ENCODE measurements around the gene ZMYND12. TPM values are rescaled to one million over a fixed set of nuclear protein-coding genes. Genes with fewer than 3 reads are reported as not detected.
A peak's percentile ranks its signal among the peaks of the same experiment; 100 is the strongest.

The ZMYND12 gene
- total RNA-seq, 1 donor, result 3.3 TPM

GRCh38 chr1:42456754-42457089 lies 900 bp upstream of the ZMYND12 start:
- no peaks in the 10 kb centered on the region for H3K27me3 ChIP-seq (ENCODE audit: insufficient read depth, low read length)
- DNase-seq (ENCODE audit: insufficient read length, low spot score, missing footprints), result peak; percentile 85
- peaks cover 12% of the 10 kb centered on the region for H3K79me2 ChIP-seq (ENCODE audit: insufficient read depth, low read length)

GRCh38 chr1:42454403-42454802 lies 1.4 kb downstream of the ZMYND12 start:
- H4K20me1 ChIP-seq (ENCODE audit: insufficient read depth, low read length), result no peaks in the 10 kb centered on the region
- H3K4me1 ChIP-seq (ENCODE audit: insufficient read depth, low read length), result peaks cover 8% of the 10 kb centered on the region
- no peak overlapping the region for H3K27ac ChIP-seq (ENCODE audit: low read depth, low read length)
- H3K27me3 ChIP-seq (ENCODE audit: insufficient read depth, low read length), result no peaks in the 10 kb centered on the region
- peaks cover 5% of the 10 kb centered on the region for H3K36me3 ChIP-seq (ENCODE audit: insufficient read depth, low read length)
- peaks cover 12% of the 10 kb centered on the region for H3K79me2 ChIP-seq (ENCODE audit: insufficient read depth, low read length)
- no peak for TF ChIP-seq CTCF (IDR thresholded peaks at IDR 0.05; ENCODE audit: extremely low read depth, low read depth, low read length)
- no peak overlapping the region for H3K4me2 ChIP-seq (ENCODE audit: insufficient read depth, low read length)
- H3K9me3 ChIP-seq (ENCODE audit: low read depth, low read length), result no peaks in the 10 kb centered on the region
- no peak overlapping the region for H3K4me3 ChIP-seq (ENCODE audit: insufficient read depth, low read length)
- no peak for DNase-seq (ENCODE audit: insufficient read length, low spot score, missing footprints)
- H2AFZ ChIP-seq (ENCODE audit: low read length), result no peak overlapping the region

More at GRCh38 chr1:42456754-42457089, 900 bp upstream of the ZMYND12 start:
- Histone ChIP-seq H4K20me1 (ENCODE audit: insufficient read depth, low read length) (no peaks in the 10 kb centered on the region), H3K4me2 (ENCODE audit: insufficient read depth, low read length) (peak overlapping the region; percentile 95), H3K36me3 (ENCODE audit: insufficient read depth, low read length) (peaks cover 11% of the 10 kb centered on the region), H3K27ac (ENCODE audit: low read depth, low read length) (peak overlapping the region; percentile 72), H3K4me1 (ENCODE audit: insufficient read depth, low read length) (peaks cover 8% of the 10 kb centered on the region), H2AFZ (ENCODE audit: low read length) (peak overlapping the region; percentile 97), H3K9me3 (ENCODE audit: low read depth, low read length) (no peaks in the 10 kb centered on the region), H3K4me3 (ENCODE audit: insufficient read depth, low read length) (peak overlapping the region; percentile 78)
- no peak for TF ChIP-seq CTCF (IDR thresholded peaks at IDR 0.05; ENCODE audit: extremely low read depth, low read depth, low read length)

- Histone ChIP-seq H3K4me3 (ENCODE audit: insufficient read depth, low read length) (no peak overlapping the region), H4K20me1 (ENCODE audit: insufficient read depth, low read length) (no peaks in the 10 kb centered on the region), H3K4me1 (ENCODE audit: insufficient read depth, low read length) (peaks cover 8% of the 10 kb centered on the region), H3K79me2 (ENCODE audit: insufficient read depth, low read length) (peaks cover 12% of the 10 kb centered on the region), H2AFZ (ENCODE audit: low read length) (no peak overlapping the region), H3K9me3 (ENCODE audit: low read depth, low read length) (no peaks in the 10 kb centered on the region), H3K4me2 (ENCODE audit: insufficient read depth, low read length) (no peak overlapping the region), H3K36me3 (ENCODE audit: insufficient read depth, low read length) (peaks cover 3% of the 10 kb centered on the region), H3K27me3 (ENCODE audit: insufficient read depth, low read length) (no peaks in the 10 kb centered on the region), H3K27ac (ENCODE audit: low read depth, low read length) (no peak overlapping the region)
- DNase-seq (ENCODE audit: insufficient read length, low spot score, missing footprints), result no peak
- no peak for TF ChIP-seq CTCF (IDR thresholded peaks at IDR 0.05; ENCODE audit: extremely low read depth, low read depth, low read length)
Measured at GRCh38 chr1:42453386-42453785, 2.4 kb downstream of the ZMYND12 start.

- DNase-seq (ENCODE audit: insufficient read length, low spot score, missing footprints), result no peak
- no peak for TF ChIP-seq CTCF (IDR thresholded peaks at IDR 0.05; ENCODE audit: extremely low read depth, low read depth, low read length)
- Histone ChIP-seq H3K27me3 (ENCODE audit: insufficient read depth, low read length) (no peaks in the 10 kb centered on the region), H3K4me1 (ENCODE audit: insufficient read depth, low read length) (no peaks in the 10 kb centered on the region), H4K20me1 (ENCODE audit: insufficient read depth, low read length) (no peaks in the 10 kb centered on the region), H3K9me3 (ENCODE audit: low read depth, low read length) (no peaks in the 10 kb centered on the region), H3K4me2 (ENCODE audit: insufficient read depth, low read length) (no peak overlapping the region), H2AFZ (ENCODE audit: low read length) (no peak overlapping the region), H3K27ac (ENCODE audit: low read depth, low read length) (no peak overlapping the region), H3K4me3 (ENCODE audit: insufficient read depth, low read length) (no peak overlapping the region), H3K79me2 (ENCODE audit: insufficient read depth, low read length) (no peaks in the 10 kb centered on the region), H3K36me3 (ENCODE audit: insufficient read depth, low read length) (no peaks in the 10 kb centered on the region)
Measured at GRCh38 chr1:42450061-42450460, 5.8 kb downstream of the ZMYND12 start.
